HL-60/S4 treated with retinoic acid at 250 ng/mL for 4 days and 3 days (cell line): ENCODE data around the gene RNF214.

ENCODE experiments used
- in situ Hi-C: fragments of 300-500 bp; cut with MboI; formaldehyde crosslinking; loops from 2 replicates; pipeline ENCODE4 v1.7.0; 2022; ENCODE audit warnings: low sequenced_read_pairs

Gene RNF214

DNA sequence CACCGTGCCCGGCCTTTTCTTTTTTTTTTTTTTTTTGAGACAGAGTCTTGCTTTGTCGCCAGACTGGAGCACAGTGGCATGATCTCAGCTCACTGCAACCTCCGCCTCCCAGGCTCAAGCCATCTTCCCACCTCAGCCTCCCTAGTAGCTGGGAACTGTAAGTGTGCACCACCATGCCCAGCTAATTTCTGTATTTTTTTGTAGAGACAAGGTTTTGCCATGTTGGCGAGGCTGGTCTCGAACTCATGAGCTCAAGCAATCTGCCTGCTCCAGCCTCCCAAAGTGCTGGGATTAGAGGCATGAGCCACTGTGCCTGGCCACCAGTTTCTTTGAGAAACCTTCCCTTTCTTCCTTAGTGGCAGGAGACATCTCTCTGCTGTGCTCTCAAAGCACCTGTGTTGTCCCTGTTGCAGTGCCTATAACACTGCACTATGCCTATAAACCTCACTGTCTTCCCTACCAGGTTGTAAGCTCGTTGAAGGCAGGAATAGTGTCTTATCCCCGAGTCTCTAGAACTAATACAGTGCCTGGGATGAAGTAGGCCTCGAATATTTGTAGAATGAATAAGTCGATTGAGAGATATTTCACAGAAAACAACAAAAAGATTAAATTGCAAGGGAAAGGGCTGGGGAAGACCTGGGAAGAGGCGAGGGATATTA, 19.6 kb upstream of the RNF214 start:
- in situ Hi-C loops, result no loop called here

DNA sequence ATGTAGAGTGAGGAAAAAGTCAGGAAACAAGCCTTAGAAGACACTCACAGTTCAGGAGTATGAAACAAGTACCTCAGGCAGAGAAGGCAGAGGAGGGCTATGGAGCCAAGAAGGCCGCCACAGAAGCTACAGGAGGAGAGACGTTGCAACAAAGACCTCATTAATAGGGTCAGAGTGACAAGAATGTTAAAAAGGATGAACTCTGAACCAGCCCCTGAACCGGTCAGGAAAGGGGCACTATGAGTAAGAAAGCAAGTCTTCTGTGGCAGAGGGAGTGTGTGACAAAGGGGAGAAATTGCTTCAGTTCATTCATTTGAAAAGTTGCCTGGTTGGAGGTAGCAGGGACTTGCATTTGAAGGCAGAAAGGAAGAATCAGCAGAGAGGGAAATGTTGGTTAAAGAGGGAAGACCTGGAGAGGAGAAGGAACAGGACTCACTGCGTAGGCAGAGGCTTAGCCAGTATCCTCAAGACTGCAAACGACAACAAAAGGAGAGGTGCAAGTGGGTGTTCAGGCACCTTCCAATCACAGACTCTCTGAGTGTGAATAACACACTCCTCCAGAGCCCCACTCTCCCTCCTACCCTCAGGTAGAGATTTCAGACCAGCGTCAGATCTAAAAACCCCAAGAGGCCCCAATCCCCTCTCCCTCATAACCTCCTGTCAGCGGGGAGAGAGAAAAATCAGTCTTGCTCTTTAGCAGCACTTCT, 17.9 kb upstream of the RNF214 start:
- in situ Hi-C loops, result no loop called here

DNA sequence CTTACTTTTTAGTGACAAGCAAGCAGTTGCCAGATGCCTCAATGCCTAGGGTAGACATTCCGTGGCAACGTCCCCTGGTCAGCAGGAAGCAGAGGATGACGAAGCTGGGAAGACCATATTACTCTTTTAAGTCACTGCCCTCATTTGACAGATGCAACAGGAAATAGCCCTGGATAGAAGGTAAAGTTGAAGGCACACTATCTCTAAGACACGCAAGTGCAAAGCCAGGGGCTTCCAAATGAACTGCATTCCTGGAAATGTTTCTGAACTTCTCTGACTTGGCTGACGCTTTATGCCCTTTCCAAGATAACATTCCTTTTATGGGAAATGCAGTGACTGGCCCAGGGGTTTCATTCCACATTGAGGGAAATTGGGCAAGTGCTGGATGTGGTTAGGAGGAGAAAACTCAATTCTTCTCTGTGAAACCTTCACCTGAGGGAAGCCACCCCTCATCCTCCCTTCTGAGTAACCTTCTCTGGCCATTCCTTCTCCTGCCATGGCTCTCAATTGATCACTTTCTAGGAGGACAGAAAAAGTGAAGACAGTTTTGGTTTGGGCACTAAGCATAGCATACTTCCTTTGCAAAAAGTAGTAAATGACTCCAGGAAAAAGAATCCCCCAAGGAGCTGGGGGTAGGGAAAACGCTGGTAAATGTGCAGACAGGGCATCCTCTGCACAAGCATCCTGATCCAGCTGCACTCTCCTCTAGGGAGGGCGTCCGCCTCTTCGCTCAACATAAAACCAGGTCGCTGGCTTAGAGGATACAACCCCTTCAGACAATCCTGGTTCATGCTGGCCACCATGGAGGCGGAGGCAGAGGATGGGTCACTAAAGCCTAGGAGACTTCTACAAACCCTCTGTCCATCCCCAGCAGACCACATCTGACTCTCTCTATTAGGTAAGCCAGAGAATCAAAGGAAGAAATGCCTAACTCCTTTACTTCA, 15.1 kb upstream of the RNF214 start:
- in situ Hi-C loops, result no loop called here

DNA sequence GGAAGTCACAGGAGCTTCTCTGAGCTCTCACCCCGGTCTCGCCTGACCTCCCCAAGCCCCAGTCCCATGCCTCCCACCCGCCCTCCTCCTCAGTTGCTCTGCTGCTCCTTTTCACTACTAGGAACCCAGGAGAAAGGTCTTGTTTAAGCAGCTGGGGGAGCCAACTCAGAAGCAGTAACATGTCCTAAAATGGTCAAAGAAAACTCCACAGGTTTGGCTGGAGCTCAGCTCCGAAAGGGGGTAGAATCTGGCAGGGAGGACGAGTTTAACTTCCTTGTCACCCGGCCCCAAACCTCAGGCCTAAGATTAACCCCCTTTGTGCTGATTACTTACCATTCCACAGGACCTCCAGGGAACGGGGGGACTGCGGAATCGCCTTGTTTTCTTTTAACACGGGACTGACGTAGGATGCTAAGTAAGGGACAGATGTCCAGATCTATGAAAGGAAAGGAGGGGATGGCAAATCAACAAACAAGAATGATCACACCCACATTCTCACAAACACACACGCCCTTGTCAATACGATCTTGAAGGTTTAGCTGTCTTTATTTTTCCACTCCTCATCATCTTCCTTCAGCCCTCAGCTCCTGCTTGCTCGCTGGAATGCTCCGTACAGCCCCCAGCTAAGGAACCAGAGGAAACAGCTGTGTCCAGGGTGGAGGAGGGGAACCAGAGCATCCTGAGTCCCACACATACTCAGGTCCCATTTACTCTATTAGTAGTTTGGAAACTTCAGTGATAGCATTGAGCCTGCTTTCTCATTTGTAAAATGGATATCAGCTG, 14.1 kb upstream of the RNF214 start:
- in situ Hi-C loops, result no loop called here

DNA sequence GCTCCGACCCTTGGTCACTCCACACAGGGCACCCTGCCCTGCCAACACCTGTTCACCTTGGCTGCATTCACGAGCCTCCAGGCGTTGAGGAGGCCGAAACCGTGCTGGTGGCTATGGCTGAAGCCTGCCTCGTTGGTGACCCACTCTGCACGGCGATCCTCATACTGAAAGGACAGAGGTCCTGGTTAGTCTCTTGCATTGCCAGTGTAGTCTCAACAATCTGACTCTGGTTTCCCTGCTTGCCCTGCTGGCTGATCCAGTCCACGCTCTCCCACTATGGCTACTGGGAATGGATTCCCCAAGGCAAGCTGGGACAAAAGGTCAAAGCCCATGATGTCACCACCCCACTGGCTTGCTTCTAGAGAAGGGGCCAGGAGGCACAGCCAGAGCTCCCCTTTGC, 13.5 kb upstream of the RNF214 start:
- in situ Hi-C loops, result no loop called here

DNA sequence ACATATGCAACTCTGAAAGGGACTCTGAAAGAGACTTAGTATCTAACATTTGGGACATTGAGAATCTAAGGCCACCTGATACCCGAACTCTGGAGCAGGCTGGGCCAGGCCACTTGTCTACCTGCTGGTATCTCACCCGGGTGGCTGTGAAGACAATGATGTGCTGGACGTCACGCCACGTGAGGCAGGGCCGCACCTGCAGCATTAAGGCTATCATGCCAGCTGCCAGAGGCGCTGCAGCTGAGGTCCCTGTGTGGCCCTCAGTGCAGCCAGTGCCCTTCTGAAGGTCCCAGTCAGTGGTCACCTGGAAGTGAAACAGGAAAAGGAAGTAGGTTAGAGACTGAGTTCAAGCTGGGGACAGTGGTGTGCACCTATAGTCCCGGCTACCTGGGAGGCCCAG, 13.0 kb upstream of the RNF214 start:
- in situ Hi-C loops, result no loop called here

DNA sequence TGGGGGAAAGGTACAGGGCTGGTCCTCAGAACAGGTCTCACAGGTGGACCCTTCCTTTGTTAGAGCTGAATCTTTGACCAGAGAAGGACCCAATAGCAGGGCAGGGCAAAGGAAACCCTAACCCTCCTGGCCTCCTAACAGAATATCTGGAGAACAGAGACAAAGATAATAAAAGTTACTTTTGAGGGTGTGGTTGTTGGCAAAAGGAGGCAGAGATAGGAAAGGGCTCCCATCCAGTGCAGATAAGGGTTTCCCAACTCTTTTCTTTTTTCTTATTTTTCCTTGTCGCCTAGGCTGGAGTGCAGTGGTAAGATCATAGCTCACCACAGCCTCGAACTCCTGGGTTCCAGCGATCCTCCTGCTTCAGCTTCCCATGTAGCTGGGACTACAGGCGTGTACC, 12.5 kb upstream of the RNF214 start:
- in situ Hi-C loops, result no loop called here

DNA sequence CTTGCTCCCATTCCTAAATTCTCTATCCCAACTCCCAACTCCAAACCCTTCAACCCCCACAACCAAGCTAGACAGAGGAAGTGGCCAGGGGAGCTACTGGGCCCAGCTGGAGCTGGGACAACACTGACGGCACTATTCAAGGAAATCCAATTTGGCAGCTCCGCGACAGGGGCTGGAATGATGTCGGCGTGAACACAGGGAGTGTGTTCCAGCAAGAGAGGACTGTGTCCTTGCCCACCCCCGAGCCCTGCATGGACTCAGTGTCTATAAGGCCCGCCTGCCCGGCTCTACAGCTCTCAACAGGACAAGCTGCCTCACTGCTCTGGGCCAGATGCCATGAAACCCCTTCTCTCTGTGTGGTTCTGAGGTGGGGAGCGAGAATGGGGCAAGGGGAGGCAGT, 11.9 kb upstream of the RNF214 start:
- in situ Hi-C loops, result no loop called here

DNA sequence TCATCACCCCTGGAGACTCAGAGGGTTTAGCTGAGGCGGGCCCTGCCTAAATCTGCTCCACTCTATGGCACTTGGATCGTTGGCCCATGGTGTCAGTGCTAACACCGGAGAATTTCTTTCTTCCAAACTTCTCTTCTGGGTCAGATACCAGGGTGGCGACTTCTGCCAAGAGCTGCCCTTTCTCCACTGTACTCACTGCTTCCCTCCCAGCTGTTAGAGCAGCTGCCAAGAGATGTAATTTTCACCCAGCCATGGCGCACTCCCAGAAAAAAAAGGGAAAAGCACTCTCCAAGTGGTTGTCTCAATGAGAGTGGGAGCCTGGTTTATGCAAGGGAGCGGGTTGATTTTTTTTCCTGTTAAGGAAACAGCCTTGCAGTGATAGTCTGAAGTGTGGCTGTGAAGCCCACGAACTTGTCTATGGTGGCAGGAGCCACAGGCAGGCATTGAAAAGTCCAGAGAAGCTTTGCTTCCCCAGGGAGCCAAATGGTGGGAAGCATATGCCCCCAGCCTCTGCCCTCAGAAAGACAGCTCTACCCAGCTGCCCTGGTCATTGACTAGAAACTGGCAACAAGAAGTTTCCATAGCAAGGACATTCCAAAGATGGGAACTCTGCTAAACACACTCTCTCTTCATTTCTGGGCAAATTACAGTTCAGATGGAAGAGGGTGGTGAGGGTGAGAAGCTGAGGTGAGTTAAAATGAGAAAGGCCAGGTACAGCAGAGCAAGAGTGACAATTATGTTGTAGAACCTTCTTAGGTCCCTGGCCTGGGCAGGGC, 11.3 kb upstream of the RNF214 start:
- in situ Hi-C loops, result no loop called here

DNA sequence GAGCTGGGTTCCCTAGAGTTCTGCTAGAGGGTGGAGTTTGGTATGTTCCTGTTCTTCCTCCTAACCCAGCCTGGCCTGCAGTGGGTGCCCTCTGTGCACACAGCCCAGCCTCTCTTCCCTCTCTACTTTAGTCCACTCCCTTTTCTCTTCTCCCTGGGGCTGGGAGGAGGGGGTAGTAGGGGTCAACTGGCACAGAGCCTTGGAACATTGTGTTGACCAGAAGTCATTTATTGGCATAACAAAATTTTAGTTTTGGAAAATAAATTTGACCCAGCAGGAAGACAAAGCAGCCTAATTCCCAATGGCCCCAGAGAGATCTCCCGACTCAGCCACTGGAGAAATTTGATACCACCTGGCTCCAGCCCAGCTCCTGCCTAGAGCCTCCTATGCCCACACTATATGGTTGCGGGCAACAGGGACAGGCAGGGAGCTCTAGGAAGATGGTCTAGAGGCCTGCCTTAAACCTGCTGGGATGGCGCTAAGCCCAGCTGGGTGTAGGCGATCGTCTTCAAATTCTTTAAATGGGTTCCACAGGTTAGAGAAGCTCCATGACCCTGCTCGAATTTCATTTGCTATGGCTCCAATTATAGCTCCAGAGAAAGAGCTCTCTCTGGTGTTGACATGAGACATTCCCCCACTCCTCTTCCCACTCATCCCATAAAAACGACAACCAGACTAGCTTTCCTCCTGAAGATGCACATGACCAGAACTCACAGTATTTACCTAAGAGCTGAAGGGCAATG, 10.5 kb upstream of the RNF214 start:
- in situ Hi-C loops, result no loop called here

DNA sequence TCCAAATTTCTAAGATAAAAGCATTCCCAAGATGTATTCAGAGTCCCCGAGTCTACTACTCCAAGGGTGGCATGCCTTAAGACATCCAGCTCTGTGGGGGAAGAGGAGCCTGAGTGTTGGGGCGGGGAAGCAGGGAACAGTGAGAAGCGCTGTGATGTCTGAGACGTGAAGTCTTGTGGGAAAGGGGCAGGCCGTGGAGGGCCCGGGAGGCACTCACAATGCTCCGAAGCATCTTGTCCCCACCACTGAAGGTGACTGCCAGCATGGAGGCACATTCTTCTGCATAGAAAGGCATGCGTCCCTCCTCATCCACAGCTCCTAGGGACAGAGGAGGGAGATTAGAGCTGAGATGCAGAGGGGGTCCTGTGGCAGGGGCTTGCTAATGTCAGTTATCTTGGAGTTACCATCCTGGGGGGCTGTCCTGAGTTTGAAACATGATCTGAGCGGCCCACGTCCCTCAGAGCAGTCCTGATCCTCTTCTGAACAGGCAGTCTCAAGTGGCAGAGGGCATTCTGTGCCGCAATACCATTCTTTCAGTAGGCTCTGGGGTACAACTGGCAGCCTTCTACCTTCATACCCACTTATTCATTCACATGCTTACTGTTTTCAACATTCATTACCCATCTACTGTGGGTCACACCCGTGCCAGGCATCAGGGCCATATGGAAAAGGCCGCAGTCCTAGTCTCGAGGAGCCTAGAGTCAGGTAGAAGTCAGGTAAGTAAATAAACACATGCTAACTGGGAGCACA, 9.3 kb upstream of the RNF214 start:
- in situ Hi-C loops, result no loop called here

DNA sequence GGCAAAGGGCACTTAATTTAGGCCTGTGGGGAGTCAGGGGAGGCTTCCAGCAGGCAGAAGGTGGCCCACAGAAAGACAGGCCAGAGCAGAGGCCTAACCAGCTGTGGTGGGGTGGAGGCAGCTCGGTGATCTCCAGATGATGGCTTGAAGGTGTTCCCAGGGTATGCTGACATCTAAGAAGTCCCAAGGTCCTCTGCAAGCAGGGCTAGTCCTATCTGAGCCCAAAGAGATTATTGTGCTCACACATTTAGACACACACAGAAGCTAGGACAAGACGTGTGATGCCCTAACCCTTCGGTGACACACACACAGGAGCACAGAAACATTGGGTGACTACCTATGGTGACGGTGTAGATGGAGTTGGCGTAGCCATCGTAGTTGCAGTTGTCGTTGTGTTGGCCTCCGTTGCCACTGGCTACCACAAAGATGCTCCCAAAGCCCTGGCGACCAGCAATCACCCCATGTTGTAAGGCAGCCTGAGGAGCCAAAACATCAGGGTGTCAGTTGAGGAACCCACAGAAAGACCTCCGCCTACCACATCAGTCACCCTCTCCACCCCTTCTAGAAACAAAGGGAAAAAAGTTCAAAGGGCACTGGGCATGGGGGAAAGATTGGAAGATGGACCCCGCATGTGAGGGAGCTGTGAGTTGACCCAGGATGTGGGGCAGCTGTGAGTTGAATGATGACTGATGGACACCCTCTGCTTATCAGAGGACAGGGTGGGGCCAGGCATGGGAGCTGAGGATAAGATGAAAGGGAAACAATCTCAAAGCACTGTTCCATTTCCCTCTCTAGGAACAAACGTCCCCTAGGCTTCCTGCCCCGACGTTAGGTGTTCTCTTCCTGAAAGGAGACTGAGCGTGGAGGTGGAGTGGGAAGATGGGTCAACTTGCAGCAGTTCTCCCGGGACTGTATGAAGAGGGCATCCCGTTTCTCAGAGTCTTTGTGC, 8.5 kb upstream of the RNF214 start:
- in situ Hi-C loops, result no loop called here

DNA sequence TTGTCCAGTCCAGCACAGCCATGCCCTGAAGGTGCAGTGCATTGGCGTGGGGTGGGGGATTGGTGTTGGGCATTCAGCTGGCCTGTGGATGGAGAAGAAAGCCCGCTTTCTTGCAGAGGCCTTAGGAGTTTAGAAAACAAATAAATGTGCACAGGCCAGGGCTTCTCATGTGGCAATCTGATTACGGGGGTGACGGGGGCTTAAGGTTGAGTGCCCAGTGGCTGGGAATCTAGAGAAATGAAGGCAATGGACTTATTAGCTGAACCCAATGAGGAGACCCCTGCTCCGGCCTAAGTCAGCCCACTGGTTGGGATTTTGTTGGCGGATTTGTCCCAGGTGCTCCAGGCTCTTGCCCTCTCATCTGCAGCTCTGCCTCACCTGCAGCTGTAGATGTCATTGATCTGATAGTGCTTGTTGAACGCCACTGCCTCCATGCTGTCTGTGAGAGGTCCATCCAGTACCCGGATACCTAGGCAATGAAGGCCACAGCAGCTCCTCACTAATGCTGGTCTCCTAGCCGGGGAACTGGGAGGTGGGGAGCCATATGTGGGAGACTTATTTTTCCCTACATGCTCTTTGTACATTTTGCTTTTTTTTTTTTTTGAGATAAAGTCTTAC, 6.8 kb upstream of the RNF214 start:
- in situ Hi-C loops, result no loop called here

DNA sequence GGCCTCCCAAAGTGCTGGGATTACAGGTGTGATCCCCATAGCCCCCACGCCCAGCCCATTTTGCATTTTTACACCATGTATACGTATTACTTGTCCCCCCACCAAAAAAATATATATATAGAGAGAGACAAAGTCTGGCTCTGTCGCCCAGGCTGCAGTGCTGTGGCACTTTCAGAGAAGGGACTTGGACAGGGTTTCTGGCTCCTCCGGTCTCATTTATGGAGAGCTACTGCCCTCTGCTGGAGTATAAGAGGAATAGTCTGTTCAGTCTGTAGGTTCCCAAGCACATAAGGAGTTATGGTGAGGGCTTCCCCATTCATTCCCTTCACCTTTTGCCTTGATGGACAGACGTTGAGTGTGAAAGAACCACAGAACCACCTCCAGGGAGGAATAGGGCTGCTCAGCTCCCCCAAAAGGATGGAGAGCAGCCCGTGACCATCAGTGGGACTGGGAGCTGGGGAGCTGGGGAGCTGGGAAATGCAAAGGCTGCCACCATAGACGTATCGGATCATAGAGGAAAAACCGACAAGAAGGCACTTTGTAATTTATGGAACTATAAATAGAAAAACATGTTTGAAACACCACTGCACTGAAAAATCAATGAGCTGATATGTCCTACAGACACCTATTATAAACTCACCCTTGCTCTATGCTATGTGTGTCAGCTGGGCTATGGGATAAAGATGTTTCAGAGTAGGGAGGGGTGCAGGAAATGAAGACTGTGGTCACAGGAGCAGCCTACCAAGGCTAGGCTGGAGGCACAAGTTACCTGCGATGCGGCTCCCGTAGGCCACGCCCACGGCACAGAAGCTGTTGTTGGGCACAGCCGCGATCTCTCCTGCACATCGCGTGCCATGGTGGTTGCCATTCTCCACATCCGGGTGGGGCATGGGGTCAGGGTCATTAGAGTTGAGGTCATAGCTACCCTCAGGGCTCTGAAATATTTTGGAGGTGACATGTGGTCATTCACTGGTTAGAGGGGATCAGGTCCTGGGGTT, 5.8 kb upstream of the RNF214 start:
- in situ Hi-C loops, result no loop called here

DNA sequence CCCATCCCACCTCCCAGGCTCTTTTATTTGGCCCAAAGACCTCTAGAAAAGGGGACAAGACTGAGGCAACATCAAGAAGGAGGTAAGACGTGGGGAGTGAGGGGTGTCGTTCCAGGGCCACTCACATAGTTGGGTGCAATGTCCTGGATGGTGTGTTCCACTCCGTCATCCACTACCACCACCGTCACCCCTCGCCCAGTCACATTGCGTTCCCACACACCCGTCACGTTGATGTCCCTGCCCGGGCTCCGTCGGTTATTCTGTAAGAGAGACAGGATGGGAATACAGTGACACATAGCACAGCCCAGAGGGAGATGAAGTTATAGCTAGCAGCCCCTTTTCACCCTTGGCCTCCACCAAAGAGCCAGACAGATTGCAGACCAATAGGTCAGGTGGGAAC, 4.4 kb upstream of the RNF214 start:
- in situ Hi-C loops, result no loop called here

DNA sequence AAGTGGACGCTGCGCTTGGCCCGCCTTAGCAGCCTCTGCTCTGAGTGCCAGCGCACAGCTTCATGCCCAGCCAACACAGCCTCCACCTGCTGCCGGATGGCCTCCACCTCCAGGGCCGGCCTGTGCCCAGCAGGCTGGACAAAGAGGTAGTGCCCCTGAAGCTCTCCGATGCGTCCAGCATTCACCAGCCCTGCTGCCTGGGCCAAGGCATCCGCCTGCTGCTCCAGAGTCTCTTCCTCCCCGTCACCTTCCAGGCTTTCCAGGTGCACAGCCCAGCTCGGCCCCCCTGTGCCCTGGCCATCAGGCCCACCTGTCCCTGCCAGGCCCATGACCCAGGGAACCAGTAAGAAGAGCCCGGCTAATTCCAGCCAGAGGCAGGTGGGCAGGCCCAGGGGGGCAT, 3.1 kb upstream of the RNF214 start:
- in situ Hi-C loops, result no loop called here
